Stimulated activated CD4-positive, alpha-beta T cell treated with anti-CD3 and anti-CD28 coated beads, Interleukin-4, amount 100 ng/mL, for 1 hour (primary cell): ENCODE data around the gene KRT4.

Experiments used
- DNase-seq: peaks from one replicate; pipeline ENCODE4 v3.0.0-alpha.2; 2020

Gene KRT4

GRCh38 chr12:52836491-52837412 lies 22.8 kb upstream of the KRT4 start:
- DNase-seq: no peak

- DNase-seq: peak; percentile 63
Observed at GRCh38 chr12:52836042-52836466, 22.1 kb upstream of the KRT4 start.

GRCh38 chr12:52835271-52836041 lies 21.5 kb upstream of the KRT4 start:
- DNase-seq: no peak

GRCh38 chr12:52834727-52835001 lies 20.7 kb upstream of the KRT4 start:
- DNase-seq: no peak

- DNase-seq: no peak
Observed at GRCh38 chr12:52833922-52834726, 20.2 kb upstream of the KRT4 start, which contains the start of gene KRT79. TSS of gene KRT79 (minus strand) at chr12:52834311. CDS start at chr12:52834260, 51 bp downstream.

- no peak for DNase-seq
Observed at GRCh38 chr12:52832985-52833905, 19.3 kb upstream of the KRT4 start.

- no peak for DNase-seq
Observed at GRCh38 chr12:52832451-52832850, 18.5 kb upstream of the KRT4 start.

GRCh38 chr12:52831251-52831650 lies 17.3 kb upstream of the KRT4 start:
- no peak for DNase-seq

GRCh38 chr12:52829986-52830770 lies 16.3 kb upstream of the KRT4 start:
- DNase-seq: no peak

- no peak for DNase-seq
Observed at GRCh38 chr12:52828591-52829021, 14.7 kb upstream of the KRT4 start.

GRCh38 chr12:52828156-52828555 lies 14.2 kb upstream of the KRT4 start:
- DNase-seq: no peak

- DNase-seq: no peak
Observed at GRCh38 chr12:52827499-52828090, 13.7 kb upstream of the KRT4 start.

- DNase-seq: no peak
Observed at GRCh38 chr12:52826611-52827498, 12.9 kb upstream of the KRT4 start.

GRCh38 chr12:52825961-52826360 lies 12.0 kb upstream of the KRT4 start:
- no peak for DNase-seq

- DNase-seq: no peak
Observed at GRCh38 chr12:52824741-52825410, 11.0 kb upstream of the KRT4 start.

GRCh38 chr12:52823761-52824450 lies 10.0 kb upstream of the KRT4 start:
- DNase-seq: no peak

GRCh38 chr12:52822771-52823510 lies 9.0 kb upstream of the KRT4 start:
- DNase-seq: no peak
